Liver (tissue), 9 donors: ENCODE data around the gene SLC19A2. TPM values are rescaled to one million over a fixed set of nuclear protein-coding genes. Genes with fewer than 3 reads are reported as not detected.

ENCODE experiments used
- DNase-seq: peaks from one replicate; pipeline ENCODE4 v3.0.0-alpha.2; 2017; ENCODE audit warnings: low spot score
- H3K27ac ChIP-seq, 2 donors: one replicate each; pipeline ENCODE4 v1.7.0; 2013; ENCODE audit warnings: inconsistent platforms in 2 of 2, low read length in 2 of 2, control low read depth in 1 of 2, low read depth in 1 of 2, mild to moderate bottlenecking in 1 of 2
- H3K27me3 ChIP-seq, 4 donors: one replicate each; pipeline versions ENCODE4 v1.6.1 to v1.7.0; 2013; ENCODE audit warnings: low read length in 3 of 4, inconsistent platforms in 1 of 4, mild to moderate bottlenecking in 1 of 4, moderate library complexity in 1 of 4; ENCODE audit not compliant: control insufficient read depth in 4 of 4, insufficient read depth in 4 of 4
- H3K36me3 ChIP-seq, 4 donors: one replicate each; pipeline versions ENCODE4 v1.6.1 to v1.7.0; 2013; ENCODE audit warnings: low read length in 3 of 4, mild to moderate bottlenecking in 3 of 4, low read depth in 1 of 4, moderate library complexity in 1 of 4; ENCODE audit not compliant: control insufficient read depth in 4 of 4, insufficient read depth in 3 of 4
- H3K4me1 ChIP-seq, 4 donors: one replicate each; pipeline versions ENCODE4 v1.6.1 to v1.7.0; 2013; ENCODE audit warnings: low read length in 3 of 4, mild to moderate bottlenecking in 3 of 4, moderate library complexity in 1 of 4; ENCODE audit not compliant: control insufficient read depth in 4 of 4, insufficient read depth in 4 of 4
- H3K4me3 ChIP-seq, 3 donors: one replicate each; pipeline versions ENCODE4 v1.6.1 to v1.7.0; 2013; ENCODE audit warnings: low read length in 3 of 3, control low read depth in 1 of 3, low read depth in 1 of 3, mild to moderate bottlenecking in 1 of 3
- H3K9ac ChIP-seq, 2 donors: one replicate each; pipeline ENCODE4 v1.7.0; 2013; ENCODE audit warnings: low read length in 2 of 2, mild to moderate bottlenecking in 2 of 2, moderate library complexity in 2 of 2, control low read depth in 1 of 2, low read depth in 1 of 2
- H3K9me3 ChIP-seq, 4 donors: one replicate each; pipeline versions ENCODE4 v1.6.1 to v1.7.0; 2013; ENCODE audit warnings: low read length in 3 of 4; ENCODE audit not compliant: control insufficient read depth in 4 of 4
- ATF3 ChIP-seq: IDR thresholded peaks from 2 replicates; pipeline ENCODE4 v1.6.1; 2016; ENCODE audit warnings: antibody characterized with exemption
- CTCF ChIP-seq: fragments of 150-350 bp; IDR thresholded peaks from 2 replicates; pipeline ENCODE4 v1.5.1; 2017; ENCODE audit warnings: improper control_type of control experiment, low read depth, low read length; ENCODE audit not compliant: missing input control
- EGR1 ChIP-seq, 2 donors: IDR thresholded peaks; 2 replicates each; pipeline ENCODE4 v1.6.1; 2016 to 2018; ENCODE audit warnings: antibody characterized with exemption in 2 of 2, low read depth in 2 of 2
- FOXA1 ChIP-seq: IDR thresholded peaks from 2 replicates; pipeline ENCODE4 v1.6.1; 2016; ENCODE audit warnings: antibody characterized with exemption
- FOXA2 ChIP-seq: IDR thresholded peaks from 2 replicates; pipeline ENCODE4 v1.6.1; 2016; ENCODE audit warnings: antibody characterized with exemption
- GABPA ChIP-seq, 2 donors: IDR thresholded peaks in 1 of 2; conservative IDR thresholded peaks in 1 of 2; 2 replicates each; pipeline ENCODE4 v1.6.1; 2016; ENCODE audit warnings: antibody characterized with exemption in 2 of 2, mild to moderate bottlenecking in 1 of 2, moderate library complexity in 1 of 2
- HNF4A ChIP-seq, 2 donors: conservative IDR thresholded peaks; 2 replicates each; pipeline ENCODE4 v1.6.1; 2016; ENCODE audit warnings: antibody characterized with exemption in 2 of 2, mild to moderate bottlenecking in 2 of 2
- HNF4G ChIP-seq: IDR thresholded peaks from 2 replicates; pipeline ENCODE4 v1.6.1; 2016; ENCODE audit warnings: antibody characterized with exemption
- JUND ChIP-seq, 2 donors: IDR thresholded peaks; 2 replicates each; pipeline ENCODE4 v1.6.1; 2016; ENCODE audit warnings: antibody characterized with exemption in 2 of 2
- MAX ChIP-seq: IDR thresholded peaks from 2 replicates; pipeline ENCODE4 v1.6.1; 2016; ENCODE audit warnings: antibody characterized with exemption
- NR2F2 ChIP-seq: IDR thresholded peaks from 2 replicates; pipeline ENCODE4 v1.6.1; 2016; ENCODE audit warnings: antibody characterized with exemption
- RAD21 ChIP-seq, 2 donors: IDR thresholded peaks; 2 replicates each; pipeline ENCODE4 v1.6.1; 2016; ENCODE audit warnings: antibody characterized with exemption in 2 of 2, mild to moderate bottlenecking in 2 of 2
- REST ChIP-seq: IDR thresholded peaks from 2 replicates; pipeline ENCODE4 v1.6.1; 2016; ENCODE audit warnings: antibody characterized with exemption, mild to moderate bottlenecking
- RXRA ChIP-seq, 2 donors: IDR thresholded peaks; 2 replicates each; pipeline ENCODE4 v1.6.1; 2017 to 2018; ENCODE audit warnings: antibody characterized with exemption in 2 of 2, mild to moderate bottlenecking in 1 of 2
- SP1 ChIP-seq: IDR thresholded peaks from 2 replicates; pipeline ENCODE4 v1.6.1; 2018; ENCODE audit warnings: antibody characterized with exemption, mild to moderate bottlenecking
- TAF1 ChIP-seq: conservative IDR thresholded peaks from 2 replicates; pipeline ENCODE4 v1.6.1; 2016; ENCODE audit warnings: antibody characterized with exemption, mild to moderate bottlenecking
- YY1 ChIP-seq: IDR thresholded peaks from 2 replicates; pipeline ENCODE4 v1.6.1; 2016; ENCODE audit warnings: antibody characterized with exemption, mild to moderate bottlenecking
- ZBTB33 ChIP-seq: IDR thresholded peaks from 2 replicates; pipeline ENCODE4 v1.6.1; 2016; ENCODE audit warnings: antibody characterized with exemption
- WGBS: extraction: QIAGEN DNeasy Blood & Tissue Kit; methylation state at CpG from one replicate; pipeline ENCODE4 v1.1.7; 2013; 5-methylcytosine and 5-hydroxymethylcytosine counted together
- polyA plus RNA-seq, 2 donors: library from polyadenylated mRNA; stranded (reverse) in 1 of 2; unstranded in 1 of 2; fragments of 200-250 nt in 1 of 2; fragments of >200 nt in 1 of 2; fragmentation: Nextera tagmentation in 1 of 2; extraction: Ambion mirVana in 1 of 2; gene quantifications; one replicate each; pipeline versions ENCODE4 v1.2.1 to v1.2.3, GENCODE V29; 2013 to 2015
- total RNA-seq, 2 donors: library from RNA; depleted of rRNA; stranded (reverse); fragments of >200 nt; gene quantifications; one replicate each; pipeline ENCODE4 v1.2.3, GENCODE V29; 2014
- donor health status: healthy.
- donor health status: healthy.
- donor health status: healthy.
- donor health status: healthy.
- donor health status: healthy.

The SLC19A2 gene
- total and polyA plus RNA-seq, 4 donors: 4.8 to 18.7 (median 9.8) TPM

- peak overlapping the region; percentile 96 to 98 for H3K27ac ChIP-seq
- 25% methylated on average over 5 of the region's 5 CpGs for WGBS
- peaks cover 6 to 52% (median 26%) of the 10 kb centered on the region in 4 donors for H3K4me1 ChIP-seq
- no peaks in the 10 kb centered on the region for H3K9me3 ChIP-seq
- no peaks in the 10 kb centered on the region for H3K27me3 ChIP-seq
- peak overlapping the region; percentile 70 to 82 (median 74) for H3K4me3 ChIP-seq
- TF ChIP-seq YY1: peak; percentile 63
- TF ChIP-seq REST: peak; percentile 80
- peak; percentile 40 for TF ChIP-seq SP1
- TF ChIP-seq CTCF: no peak
- no peak for TF ChIP-seq TAF1
- no peak for TF ChIP-seq HNF4G
- no peak for TF ChIP-seq NR2F2
- TF ChIP-seq RXRA (IDR thresholded peaks at IDR 0.05): peak; percentile 41 to 70
- TF ChIP-seq FOXA2: peak; percentile 59
- no peak for TF ChIP-seq ZBTB33
- TF ChIP-seq JUND (IDR thresholded peaks at IDR 0.05): no peak
- peak; percentile 85 for TF ChIP-seq MAX
- TF ChIP-seq EGR1 (IDR thresholded peaks at IDR 0.05; ENCODE audit: low read depth in 2 of 2): no peak
- peak in 1 of 2 donors; percentile 54 for TF ChIP-seq GABPA (IDR thresholded peaks at IDR 0.05 in 1 of 2, conservative IDR thresholded peaks at IDR 0.05 in 1 of 2)
- TF ChIP-seq FOXA1: peak; percentile 61
- no peak for TF ChIP-seq RAD21 (IDR thresholded peaks at IDR 0.05)
- TF ChIP-seq HNF4A (conservative IDR thresholded peaks at IDR 0.05): peak; percentile 0 to 50
- no peak for TF ChIP-seq ATF3
- no peak for DNase-seq
- no peaks in the 10 kb centered on the region for H3K36me3 ChIP-seq
- peak overlapping the region; percentile 88 to 92 for H3K9ac ChIP-seq
These were observed 2.2 kb downstream of the SLC19A2 start for GRCh38 chr1:169483500-169483966.
